ENCODE measurements around the gene BCAR1.
"Not testable (repeated sequence)": the region's sequence is repeated elsewhere in the genome, so short reads cannot be mapped to it uniquely, and the experiment has no call there.

Gene BCAR1

GRCh38 chr16:75224306-75225082, 26.9 kb downstream of the BCAR1 start:
- DNase-seq (ENCODE audit: low spot score): no peak

GRCh38 chr16:75223129-75223528, 28.3 kb downstream of the BCAR1 start:
- DNase-seq (ENCODE audit: low spot score): not testable (repeated sequence)

GRCh38 chr16:75222271-75222783, 29.1 kb downstream of the BCAR1 start:
- no peak for DNase-seq (ENCODE audit: low spot score)

GRCh38 chr16:75219838-75220237, 31.6 kb downstream of the BCAR1 start:
- DNase-seq (ENCODE audit: low spot score): no peak

- no peak for DNase-seq (ENCODE audit: low spot score)
Measured at GRCh38 chr16:75219088-75219487, 32.3 kb downstream of the BCAR1 start.

GRCh38 chr16:75218256-75219076, 33.0 kb downstream of the BCAR1 start, which contains the start of gene CTRB1:
CTRB1 (plus strand) TSS chr16:75218988; CDS start chr16:75219008, 20 bp downstream.
- DNase-seq (ENCODE audit: low spot score): no peak

- no peak for DNase-seq (ENCODE audit: low spot score)
Measured at GRCh38 chr16:75217389-75217851, 34.0 kb downstream of the BCAR1 start.

GRCh38 chr16:75216576-75216975, 34.8 kb downstream of the BCAR1 start:
- DNase-seq (ENCODE audit: low spot score): no peak

GRCh38 chr16:75216127-75216526, 35.3 kb downstream of the BCAR1 start:
- DNase-seq (ENCODE audit: low spot score): no peak

- DNase-seq (ENCODE audit: low spot score): not testable (repeated sequence)
Measured at GRCh38 chr16:75211286-75211685, 40.1 kb downstream of the BCAR1 start.

GRCh38 chr16:75209944-75210343, 41.5 kb downstream of the BCAR1 start:
- DNase-seq (ENCODE audit: low spot score): no peak

GRCh38 chr16:75209514-75209913, 41.9 kb downstream of the BCAR1 start:
- not testable (repeated sequence) for DNase-seq (ENCODE audit: low spot score)

- no peak for DNase-seq (ENCODE audit: low spot score)
Measured at GRCh38 chr16:75208861-75209505, 42.4 kb downstream of the BCAR1 start.

GRCh38 chr16:75208242-75208825, 43.1 kb downstream of the BCAR1 start:
- no peak for DNase-seq (ENCODE audit: low spot score)

- no peak for DNase-seq (ENCODE audit: low spot score)
Measured at GRCh38 chr16:75207831-75208230, 43.6 kb downstream of the BCAR1 start.

GRCh38 chr16:75206749-75207451, 44.5 kb downstream of the BCAR1 start, which contains the start of gene CTRB2:
CTRB2 (minus strand) TSS chr16:75207161; CDS start chr16:75207141, 20 bp downstream.
- no peak for DNase-seq (ENCODE audit: low spot score)

- DNase-seq (ENCODE audit: low spot score): not testable (repeated sequence)
Measured at GRCh38 chr16:75205961-75206748, 45.3 kb downstream of the BCAR1 start.

GRCh38 chr16:75205438-75205837, 46.0 kb downstream of the BCAR1 start:
- DNase-seq (ENCODE audit: low spot score): not testable (repeated sequence)

- not testable (repeated sequence) for DNase-seq (ENCODE audit: low spot score)
Measured at GRCh38 chr16:75204905-75205304, 46.5 kb downstream of the BCAR1 start.

- no peak for DNase-seq (ENCODE audit: low spot score)
Measured at GRCh38 chr16:75204410-75204758, 47.0 kb downstream of the BCAR1 start.
